ENCODE data around the gene SYT17.

The SYT17 gene

GRCh38 chr16:19164285-19164684 lies 3.8 kb upstream of the SYT17 start:
- Histone ChIP-seq H3K4me1 (peaks cover 0 to 19% (median 17%) of the 10 kb centered on the region in 4 donors), H3K4me3 (no peak overlapping the region), H3K36me3 (no peaks in the 10 kb centered on the region), H3K27me3 (peaks cover 0 to 27% of the 10 kb centered on the region in 2 donors), H3K27ac (no peak overlapping the region), H3K9me3 (no peaks in the 10 kb centered on the region)
- intact Hi-C loops (cut with DNase I; ENCODE audit: low total_unique reads), result no loop called here
- TF ChIP-seq, protein P1, sequence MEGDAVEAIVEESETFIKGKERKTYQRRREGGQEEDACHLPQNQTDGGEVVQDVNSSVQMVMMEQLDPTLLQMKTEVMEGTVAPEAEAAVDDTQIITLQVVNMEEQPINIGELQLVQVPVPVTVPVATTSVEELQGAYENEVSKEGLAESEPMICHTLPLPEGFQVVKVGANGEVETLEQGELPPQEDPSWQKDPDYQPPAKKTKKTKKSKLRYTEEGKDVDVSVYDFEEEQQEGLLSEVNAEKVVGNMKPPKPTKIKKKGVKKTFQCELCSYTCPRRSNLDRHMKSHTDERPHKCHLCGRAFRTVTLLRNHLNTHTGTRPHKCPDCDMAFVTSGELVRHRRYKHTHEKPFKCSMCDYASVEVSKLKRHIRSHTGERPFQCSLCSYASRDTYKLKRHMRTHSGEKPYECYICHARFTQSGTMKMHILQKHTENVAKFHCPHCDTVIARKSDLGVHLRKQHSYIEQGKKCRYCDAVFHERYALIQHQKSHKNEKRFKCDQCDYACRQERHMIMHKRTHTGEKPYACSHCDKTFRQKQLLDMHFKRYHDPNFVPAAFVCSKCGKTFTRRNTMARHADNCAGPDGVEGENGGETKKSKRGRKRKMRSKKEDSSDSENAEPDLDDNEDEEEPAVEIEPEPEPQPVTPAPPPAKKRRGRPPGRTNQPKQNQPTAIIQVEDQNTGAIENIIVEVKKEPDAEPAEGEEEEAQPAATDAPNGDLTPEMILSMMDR (IDR thresholded peaks at IDR 0.05), result no peak
- no peak for DNase-seq

- DNase-seq, result no peak
- H3K36me3 ChIP-seq, result no peaks in the 10 kb centered on the region
- H3K4me1 ChIP-seq, result peaks cover 0 to 23% (median 17%) of the 10 kb centered on the region in 4 donors
- no peak overlapping the region for H3K27ac ChIP-seq
- TF ChIP-seq, protein P1 (IDR thresholded peaks at IDR 0.05), result no peak
- intact Hi-C loops (cut with DNase I; ENCODE audit: low total_unique reads), result no loop called here
- H3K4me3 ChIP-seq, result no peak overlapping the region
- H3K9me3 ChIP-seq, result no peaks in the 10 kb centered on the region
- H3K27me3 ChIP-seq, result peaks cover 0 to 33% of the 10 kb centered on the region in 2 donors
Measured at GRCh38 chr16:19165101-19165500, 2.9 kb upstream of the SYT17 start.

- Histone ChIP-seq H3K9me3 (no peaks in the 10 kb centered on the region), H3K27ac (no peak overlapping the region), H3K27me3 (peaks cover 0 to 34% of the 10 kb centered on the region in 2 donors), H3K4me3 (no peak overlapping the region), H3K4me1 (peaks cover 0 to 23% (median 17%) of the 10 kb centered on the region in 4 donors), H3K36me3 (no peaks in the 10 kb centered on the region)
- DNase-seq, result no peak
- TF ChIP-seq, protein P1 (IDR thresholded peaks at IDR 0.05), result no peak
- intact Hi-C loops (cut with DNase I; ENCODE audit: low total_unique reads), result no loop called here
Measured at GRCh38 chr16:19166500-19166899, 1.5 kb upstream of the SYT17 start.

DNA sequence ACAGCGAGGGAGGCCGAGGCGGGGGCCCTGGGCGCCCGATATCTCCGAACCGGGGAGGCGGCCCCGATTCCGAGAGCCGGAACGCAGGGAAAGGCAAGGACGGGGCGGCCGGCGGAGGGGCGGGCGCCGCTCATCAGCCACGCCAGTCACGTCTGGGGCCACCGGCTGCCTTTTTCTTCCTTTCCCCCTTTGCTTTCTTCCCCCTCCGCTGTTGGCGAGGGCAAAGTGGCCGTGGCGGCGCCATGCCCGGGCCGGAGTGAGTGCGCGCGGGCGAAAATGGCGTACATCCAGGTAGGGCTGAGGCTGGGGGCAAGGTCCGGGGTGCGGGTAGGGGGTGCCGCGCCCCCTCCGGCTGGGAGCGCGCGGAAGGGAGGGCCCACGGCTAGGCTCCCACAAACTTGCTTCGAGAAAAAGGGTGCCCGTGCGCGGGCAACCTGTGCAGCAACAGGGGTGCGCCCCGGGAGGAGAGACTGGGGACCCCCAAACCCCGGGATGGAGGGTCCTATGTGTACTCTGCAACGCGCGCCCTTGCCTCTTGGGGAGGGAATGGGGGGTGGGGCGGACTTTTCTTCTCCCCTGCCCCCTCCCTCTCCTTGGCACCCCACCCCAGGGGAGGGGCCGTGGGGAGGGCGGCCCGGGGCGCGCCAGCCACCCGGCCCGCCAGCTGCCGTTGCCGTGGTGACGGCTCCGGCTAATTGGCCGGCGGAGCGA lies 486 bp downstream of the SYT17 start:
- H3K9me3 ChIP-seq, result no peaks in the 10 kb centered on the region
- H3K27me3 ChIP-seq, result peaks cover 0 to 34% of the 10 kb centered on the region in 2 donors
- H3K4me1 ChIP-seq, result peaks cover 0 to 23% (median 17%) of the 10 kb centered on the region in 4 donors
- H3K36me3 ChIP-seq, result no peaks in the 10 kb centered on the region
- intact Hi-C loops (cut with DNase I; ENCODE audit: low total_unique reads), result no loop called here
- H3K4me3 ChIP-seq, result peak overlapping the region; percentile 38 to 49
- no peak overlapping the region for H3K27ac ChIP-seq
- no peak for DNase-seq
- TF ChIP-seq, protein P1 (IDR thresholded peaks at IDR 0.05), result no peak

GRCh38 chr16:19169082-19169639 lies 1.1 kb downstream of the SYT17 start:
- Histone ChIP-seq H3K9me3 (no peaks in the 10 kb centered on the region), H3K36me3 (no peaks in the 10 kb centered on the region), H3K4me1 (peaks cover 0 to 23% (median 17%) of the 10 kb centered on the region in 4 donors), H3K27me3 (peaks cover 0 to 34% of the 10 kb centered on the region in 2 donors), H3K27ac (no peak overlapping the region), H3K4me3 (peak overlapping the region; percentile 38 to 49)
- intact Hi-C loops (cut with DNase I; ENCODE audit: low total_unique reads), result no loop called here
- TF ChIP-seq, protein P1 (IDR thresholded peaks at IDR 0.05), result no peak
- no peak for DNase-seq

Measured in tibial artery (tissue), 4 donors.